ENCODE results near the gene TMC4.

TMC4 gene

GRCh38 chr19:54154603-54155345 lies 18.2 kb downstream of the TMC4 start:
- DNase-seq (ENCODE audit: low read depth) = no peak

- no peak for DNase-seq (ENCODE audit: low read depth)
Measured at GRCh38 chr19:54153731-54154326, 19.1 kb downstream of the TMC4 start.

GRCh38 chr19:54152878-54153524 lies 20.0 kb downstream of the TMC4 start:
- DNase-seq (ENCODE audit: low read depth) = no peak

- DNase-seq (ENCODE audit: low read depth) = no peak
Measured at GRCh38 chr19:54152267-54152666, 20.7 kb downstream of the TMC4 start.

GRCh38 chr19:54151362-54152035 lies 21.5 kb downstream of the TMC4 start:
- no peak for DNase-seq (ENCODE audit: low read depth)

- no peak for DNase-seq (ENCODE audit: low read depth)
Measured at GRCh38 chr19:54149021-54149812, 23.7 kb downstream of the TMC4 start.

- DNase-seq (ENCODE audit: low read depth) = no peak
Measured at GRCh38 chr19:54148158-54148557, 24.8 kb downstream of the TMC4 start.

- no peak for DNase-seq (ENCODE audit: low read depth)
Measured at GRCh38 chr19:54147676-54148075, 25.3 kb downstream of the TMC4 start.

GRCh38 chr19:54145541-54146158 lies 27.3 kb downstream of the TMC4 start:
- DNase-seq (ENCODE audit: low read depth) = no peak

GRCh38 chr19:54142166-54142780 lies 30.7 kb downstream of the TMC4 start:
- DNase-seq (ENCODE audit: low read depth) = no peak

GRCh38 chr19:54141356-54141755 lies 31.6 kb downstream of the TMC4 start:
- no peak for DNase-seq (ENCODE audit: low read depth)

- DNase-seq (ENCODE audit: low read depth) = no peak
Measured at GRCh38 chr19:54138489-54139256, 34.3 kb downstream of the TMC4 start.

- DNase-seq (ENCODE audit: low read depth) = peak; percentile 33
Measured at GRCh38 chr19:54137699-54138488, 35.1 kb downstream of the TMC4 start, which contains the start of gene CNOT3. CNOT3 (plus strand) TSS chr19:54137762; CDS start chr19:54142979, 5,217 bp downstream.

- peak; percentile 99 for DNase-seq (ENCODE audit: low read depth)
Measured at GRCh38 chr19:54136864-54137698, 35.9 kb downstream of the TMC4 start.

- DNase-seq (ENCODE audit: low read depth) = no peak
Measured at GRCh38 chr19:54136086-54136863, 36.7 kb downstream of the TMC4 start.

GRCh38 chr19:54133957-54134590 lies 38.9 kb downstream of the TMC4 start:
- DNase-seq (ENCODE audit: low read depth) = no peak

Data from activated T-helper 1 cell treated with Interleukin-2 at 50 U/mL for 16 hours (primary cell).